ENCODE results near the gene SERTAD4.

SERTAD4 gene

GRCh38 chr1:210291081-210291764 lies 58.6 kb downstream of the SERTAD4 start:
- no peak for TF ChIP-seq CTCF (IDR thresholded peaks at IDR 0.05; ENCODE audit: low read depth, low read length)
- no peak for DNase-seq (ENCODE audit: low read depth, low spot score)
- no peak overlapping the region for H3K4me3 ChIP-seq (ENCODE audit: low read depth, low read length)
- in situ Hi-C loops (cut with HindIII; ENCODE audit: low sequenced_read_pairs): no loop called here

DNA sequence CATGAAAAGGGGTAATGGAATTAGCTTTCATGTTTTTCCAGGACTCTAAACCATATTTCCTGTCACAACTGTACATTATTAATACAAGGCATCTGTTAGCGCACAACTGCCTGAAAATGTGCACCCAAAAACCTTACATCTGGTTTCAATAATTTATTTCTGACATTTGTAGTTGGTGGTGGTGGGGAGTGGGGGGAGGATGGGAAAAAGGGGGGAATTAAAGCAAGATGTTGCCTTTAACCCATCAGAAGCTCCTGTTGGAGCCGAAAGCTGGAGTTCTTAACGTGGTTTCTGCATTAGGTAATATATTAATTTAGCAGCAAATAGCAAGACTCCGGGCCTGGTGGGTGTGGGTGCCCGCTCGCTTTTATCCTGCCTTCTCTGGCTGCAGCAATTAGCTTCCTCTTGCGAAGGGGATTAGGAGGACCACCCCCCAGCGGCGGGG lies 59.2 kb downstream of the SERTAD4 start:
- in situ Hi-C loops (cut with HindIII; ENCODE audit: low sequenced_read_pairs): no loop called here
- DNase-seq (ENCODE audit: low read depth, low spot score): peak; percentile 40
- no peak overlapping the region for H3K4me3 ChIP-seq (ENCODE audit: low read depth, low read length)
- TF ChIP-seq CTCF (IDR thresholded peaks at IDR 0.05; ENCODE audit: low read depth, low read length): no peak

DNA sequence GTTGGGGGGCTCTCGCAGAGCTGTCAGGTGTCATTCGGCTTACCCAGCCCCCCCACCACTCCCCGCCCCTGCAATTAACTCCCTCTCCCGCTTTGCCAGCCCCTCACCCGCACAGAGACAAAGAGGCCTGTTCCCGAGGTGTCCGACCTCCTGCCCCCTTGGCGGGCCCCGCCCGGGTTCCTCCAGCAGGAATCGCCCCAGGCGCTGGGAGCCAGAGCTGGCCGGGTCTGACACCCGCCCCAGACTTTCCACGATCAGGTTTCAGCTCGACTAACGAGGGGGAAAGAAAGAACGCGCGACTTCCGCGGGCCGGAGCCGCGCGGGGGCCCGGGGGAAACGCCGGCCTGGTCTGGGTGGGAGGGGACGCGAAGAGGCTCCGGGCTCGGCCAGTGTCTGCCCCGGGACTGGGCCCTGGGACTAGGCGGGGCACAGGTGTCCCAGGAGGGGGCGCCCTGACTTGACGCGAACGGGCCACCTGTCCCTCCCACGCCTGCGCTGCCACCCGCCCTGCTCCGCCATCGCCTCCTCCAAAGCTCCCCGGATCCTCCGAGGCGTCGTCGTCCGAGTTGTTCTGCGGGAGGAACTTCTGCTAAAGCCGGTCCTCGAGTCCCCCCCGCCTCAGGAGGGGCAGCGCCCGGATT lies 59.8 kb downstream of the SERTAD4 start:
- DNase-seq (ENCODE audit: low read depth, low spot score): peak; percentile 30
- in situ Hi-C loops (cut with HindIII; ENCODE audit: low sequenced_read_pairs): no loop called here
- peak overlapping the region; percentile 21 for H3K4me3 ChIP-seq (ENCODE audit: low read depth, low read length)
- peak; percentile 30 for TF ChIP-seq CTCF (IDR thresholded peaks at IDR 0.05; ENCODE audit: low read depth, low read length)

DNA sequence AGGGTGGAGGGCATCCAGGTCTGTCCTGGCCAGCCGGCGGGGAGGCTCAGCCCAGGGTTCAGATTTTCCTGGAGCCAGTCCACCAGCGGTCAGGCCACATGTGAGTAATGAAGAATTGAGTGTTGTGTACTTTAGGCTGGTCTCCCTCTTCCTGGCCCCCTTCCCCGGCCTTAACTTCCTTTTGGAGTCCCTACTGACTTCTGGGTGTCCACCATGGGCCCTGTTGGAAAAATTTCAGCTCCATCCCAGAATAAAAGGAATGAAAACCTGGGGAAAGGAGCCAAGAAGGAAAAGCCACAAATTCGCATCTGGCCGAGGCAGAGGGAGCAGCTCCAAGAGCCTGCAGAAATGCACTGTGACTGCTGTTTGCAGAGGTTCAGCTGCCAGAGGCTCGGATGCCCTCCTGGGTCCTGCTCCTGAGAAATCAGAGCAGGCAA lies 60.6 kb downstream of the SERTAD4 start:
- TF ChIP-seq CTCF (IDR thresholded peaks at IDR 0.05; ENCODE audit: low read depth, low read length): no peak
- in situ Hi-C loops (cut with HindIII; ENCODE audit: low sequenced_read_pairs): no loop called here
- H3K4me3 ChIP-seq (ENCODE audit: low read depth, low read length): no peak overlapping the region
- peak; percentile 88 for DNase-seq (ENCODE audit: low read depth, low spot score)

DNA sequence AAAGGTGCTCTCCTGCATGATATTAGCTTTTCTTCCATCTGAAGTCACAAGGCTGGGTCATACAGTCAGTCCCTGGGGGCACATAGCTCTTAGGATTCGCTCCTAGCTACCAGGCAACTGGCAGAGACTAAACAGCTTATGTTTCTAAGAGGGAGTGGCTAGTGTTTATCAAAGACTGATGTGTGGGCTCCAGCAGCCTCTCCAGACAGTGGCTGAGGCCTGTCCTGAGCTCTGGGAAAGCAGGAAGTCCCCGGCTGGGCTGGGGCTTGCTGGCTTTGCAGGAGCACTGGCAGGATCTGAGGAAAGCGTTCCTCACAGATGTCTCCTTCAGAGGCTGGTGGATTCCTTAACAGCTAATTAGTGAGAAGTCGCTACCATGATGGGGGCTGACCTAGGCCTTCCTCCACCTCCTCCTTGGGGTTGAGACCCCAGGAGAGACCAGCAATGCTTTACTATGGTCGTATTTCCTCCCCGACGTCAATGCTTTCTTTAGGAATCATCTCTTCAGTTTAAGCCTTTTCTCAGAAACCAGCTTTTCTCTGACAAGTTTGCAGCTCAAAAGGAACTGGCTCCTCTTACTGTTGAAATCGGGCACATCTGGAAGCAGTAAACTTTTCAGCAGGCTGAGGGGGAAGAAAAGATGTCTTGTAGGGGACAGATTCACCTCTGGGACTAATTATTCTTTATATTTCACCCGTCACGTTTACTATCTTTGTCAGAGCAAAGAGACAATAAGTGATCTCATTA lies 62.6 kb downstream of the SERTAD4 start:
- no peak for TF ChIP-seq CTCF (IDR thresholded peaks at IDR 0.05; ENCODE audit: low read depth, low read length)
- peak; percentile 74 for DNase-seq (ENCODE audit: low read depth, low spot score)
- in situ Hi-C loops (cut with HindIII; ENCODE audit: low sequenced_read_pairs): no loop called here
- no peak overlapping the region for H3K4me3 ChIP-seq (ENCODE audit: low read depth, low read length)

Data from astrocyte of the spinal cord (primary cell).